IPS-NIHi7 (cell line): ENCODE measurements around the gene SMURF1.

Experiments
- DNase-seq: peaks from one replicate; pipeline ENCODE4 v3.0.0; 2012; ENCODE audit warnings: mixed read lengths; ENCODE audit errors: extremely low spot score

Gene SMURF1

DNA sequence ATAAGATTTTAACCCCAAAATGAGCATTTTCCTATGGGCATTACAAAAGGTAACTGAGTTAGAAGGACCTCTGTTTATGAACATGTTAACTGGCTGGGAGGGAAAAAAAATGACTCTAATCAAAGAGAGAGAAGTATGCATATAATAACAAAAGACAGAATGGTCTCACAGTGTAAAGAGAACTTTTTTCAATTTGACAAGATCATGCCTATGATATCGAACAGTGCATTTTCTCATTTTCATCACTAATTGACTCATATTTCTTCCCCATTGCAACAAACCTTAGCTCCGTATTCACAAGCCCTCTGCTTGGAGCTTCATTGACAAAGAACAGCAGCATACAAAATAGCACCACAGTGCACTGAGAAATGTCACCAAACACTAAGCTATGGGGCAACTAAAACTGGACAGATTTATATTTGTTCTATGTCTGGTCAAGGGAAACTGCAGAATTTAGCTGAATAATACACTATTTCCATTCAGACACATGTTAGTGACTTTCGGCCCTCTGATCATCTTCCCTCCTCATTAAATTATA is 45.6 kb downstream of the SMURF1 start:
- no peak for DNase-seq

DNA sequence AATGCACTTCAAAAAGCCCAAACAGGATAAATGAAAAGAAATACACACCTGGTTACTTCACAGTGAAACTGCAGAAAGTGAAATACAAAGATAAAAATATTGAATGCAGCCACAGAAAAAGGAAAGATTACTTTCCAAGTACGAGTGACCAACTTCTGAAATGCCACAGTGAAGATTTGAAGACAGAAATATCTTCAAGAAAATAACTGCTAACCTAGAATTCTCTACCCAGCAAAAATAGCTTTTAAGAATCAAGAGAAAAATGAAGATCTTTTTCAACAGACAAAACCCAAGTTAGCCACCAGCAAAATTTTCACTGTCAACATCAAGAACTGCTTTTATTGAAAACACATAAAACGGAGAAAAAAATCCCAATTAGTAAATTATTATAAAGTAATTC is 46.2 kb downstream of the SMURF1 start:
- no peak for DNase-seq

DNA sequence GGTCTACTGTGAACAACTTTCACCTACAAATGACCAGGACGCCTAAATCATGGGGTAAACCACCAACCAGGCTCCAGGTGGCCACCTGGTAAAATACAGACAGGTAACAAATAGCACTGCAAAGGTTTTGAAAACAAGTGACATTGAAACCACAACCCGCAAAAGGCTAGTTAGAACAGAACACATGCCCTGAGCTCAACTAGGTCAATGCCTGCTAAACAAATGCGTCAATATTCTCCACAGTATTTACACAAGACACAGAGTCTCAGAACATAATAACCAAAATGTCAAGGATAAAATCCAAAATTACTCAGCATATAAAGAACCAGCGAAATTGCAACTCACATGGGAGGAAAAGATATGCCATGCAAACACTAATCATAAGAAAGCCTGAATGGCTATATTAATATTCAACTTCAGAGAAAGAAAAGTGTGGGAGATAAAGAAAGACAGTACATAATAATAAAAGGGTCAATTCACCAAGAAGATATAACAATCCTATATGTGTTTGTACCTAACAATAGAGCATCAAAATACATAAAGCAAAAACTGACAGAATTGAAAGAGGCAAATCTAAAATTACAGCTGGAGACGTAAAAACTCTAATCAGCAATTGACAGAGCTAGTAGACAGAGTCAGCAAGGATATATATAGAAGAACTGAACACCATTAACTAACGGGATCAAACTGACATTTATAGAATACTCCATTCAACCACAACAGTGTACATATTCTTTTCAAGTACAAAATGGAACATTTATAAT is 47.6 kb downstream of the SMURF1 start:
- DNase-seq = no peak

DNA sequence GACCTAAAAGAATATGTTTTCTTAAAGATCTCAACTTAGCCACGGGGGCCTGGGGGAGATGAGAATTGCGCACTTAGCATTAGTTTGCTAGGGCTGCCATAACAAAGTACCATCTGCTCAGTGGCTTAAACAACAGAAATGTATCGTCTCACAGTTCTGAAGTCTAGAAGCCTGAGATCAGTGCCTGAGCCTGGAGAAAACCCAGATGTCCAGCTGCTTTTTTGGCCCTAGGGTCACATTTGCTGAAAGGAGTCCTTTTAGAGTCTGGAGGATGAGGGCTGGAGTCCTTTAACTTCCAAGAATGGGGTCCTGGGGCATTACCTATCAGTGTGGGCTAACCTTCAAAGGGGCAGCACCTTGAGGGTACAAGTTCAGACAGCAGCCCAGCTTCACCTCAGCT is 48.2 kb downstream of the SMURF1 start:
- DNase-seq = no peak

DNA sequence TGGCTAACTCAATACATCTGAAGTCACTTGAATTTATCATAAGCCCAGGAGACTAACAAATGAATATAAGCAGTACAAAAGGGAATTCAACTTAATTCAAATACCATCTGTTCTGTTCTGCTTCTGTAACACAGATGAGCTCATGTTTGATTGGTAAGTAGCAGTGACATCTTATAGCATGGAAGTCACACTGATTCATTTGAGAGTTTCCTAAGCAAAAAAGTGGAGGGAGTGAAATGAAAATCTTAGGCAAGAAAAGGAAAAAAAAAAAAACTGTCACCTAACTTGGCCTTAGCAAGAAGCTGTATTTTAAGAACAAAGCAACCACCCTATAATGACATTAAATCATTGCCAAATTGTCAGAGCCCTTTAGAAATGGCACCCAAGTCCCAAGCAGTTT is 49.5 kb downstream of the SMURF1 start:
- DNase-seq = no peak

DNA sequence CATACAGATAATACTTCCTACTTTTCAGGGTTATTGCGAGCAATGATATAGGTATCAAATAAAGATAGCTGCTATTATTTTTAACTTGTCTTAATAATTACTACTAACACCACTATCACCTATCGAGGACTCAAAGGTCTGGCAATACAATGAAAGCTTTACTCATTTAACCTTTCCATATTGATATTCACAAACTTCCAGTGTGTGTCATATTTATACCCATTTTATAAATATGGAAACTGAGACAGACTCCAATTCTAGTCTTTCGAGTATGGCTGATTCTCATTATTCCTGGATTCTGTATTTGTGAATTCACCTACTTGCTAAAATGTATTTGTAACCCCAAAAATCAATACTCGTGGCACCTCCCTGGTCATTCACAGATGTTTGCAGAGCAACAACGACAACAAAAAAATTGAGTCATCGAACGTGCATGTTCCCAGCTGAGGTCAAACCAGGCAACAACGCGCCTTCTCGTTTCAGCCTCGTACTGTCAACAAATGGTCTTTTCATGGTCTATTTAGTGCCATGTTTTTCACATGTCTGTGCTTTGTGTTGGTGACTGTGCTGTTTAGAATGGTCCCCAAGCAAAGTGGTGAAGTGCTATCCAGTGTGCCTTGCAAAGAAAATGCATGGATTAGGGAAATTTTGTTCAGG is 51.7 kb downstream of the SMURF1 start:
- no peak for DNase-seq

DNA sequence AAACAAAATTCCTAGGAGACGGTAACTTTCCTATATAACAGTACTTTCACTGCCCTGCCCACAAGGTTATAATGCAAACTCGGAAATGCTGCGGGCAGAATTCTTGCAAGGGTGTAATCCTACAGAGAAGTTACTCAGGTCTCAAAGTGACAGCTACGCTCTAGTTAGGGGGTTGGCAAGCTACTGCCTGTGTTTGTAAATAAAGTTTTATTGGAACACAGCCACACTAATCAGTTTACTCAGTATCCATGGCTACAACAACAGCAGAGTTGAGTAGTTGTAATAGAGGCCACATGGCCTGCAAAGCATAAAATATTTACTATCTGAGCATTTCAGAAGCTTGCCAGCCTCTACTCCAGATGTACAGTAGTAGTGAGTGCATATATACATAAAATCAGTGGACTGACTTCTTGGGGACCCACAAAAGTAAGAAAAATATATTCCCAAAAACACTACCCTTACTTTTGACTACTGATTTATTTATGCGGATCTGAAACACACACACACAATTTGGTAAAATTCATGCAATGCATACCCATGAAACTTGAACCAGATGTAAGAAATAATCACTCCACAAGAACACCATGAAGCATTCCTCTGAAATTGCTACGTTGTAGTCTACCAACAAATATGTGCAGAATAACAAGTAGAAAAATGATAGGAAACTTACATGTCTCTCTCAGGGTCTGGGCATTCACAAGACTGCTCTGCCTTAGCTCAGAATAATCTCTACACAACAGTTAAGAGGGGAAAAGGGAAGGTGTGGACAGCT is 53.0 kb downstream of the SMURF1 start:
- no peak for DNase-seq

DNA sequence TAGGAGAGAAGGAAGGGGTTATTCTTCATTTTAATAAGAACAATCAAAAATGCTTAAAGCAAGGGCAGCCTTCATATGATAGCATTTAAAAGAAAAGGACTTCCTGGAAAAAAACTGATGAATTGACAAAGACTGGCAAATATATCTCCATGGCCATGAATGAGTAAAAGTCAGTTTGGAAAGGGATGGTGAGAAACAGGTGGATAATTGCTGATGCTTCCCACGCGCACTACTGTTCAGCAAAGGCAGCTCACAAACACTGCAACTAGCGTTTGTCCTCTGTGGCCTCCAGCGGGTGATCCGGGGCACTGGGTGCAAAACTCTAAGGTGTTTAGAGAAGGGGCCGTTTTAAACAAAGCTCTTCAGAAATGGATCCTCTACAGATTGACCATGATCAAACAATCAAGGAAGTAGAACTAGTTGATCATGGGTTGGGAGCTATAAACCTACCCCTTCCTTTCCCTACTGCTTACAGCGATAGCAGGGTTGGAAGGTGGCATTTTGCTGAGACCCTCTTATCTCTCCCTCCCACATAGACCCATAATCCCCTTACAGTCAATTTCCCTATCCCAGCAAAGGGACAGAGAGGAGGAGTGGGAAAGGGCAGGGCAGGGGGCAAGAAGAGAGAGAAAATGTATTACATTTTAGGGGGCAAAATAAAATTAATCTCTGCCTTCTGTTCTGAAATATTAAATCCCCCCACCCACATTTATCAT is 53.8 kb downstream of the SMURF1 start:
- no peak for DNase-seq

DNA sequence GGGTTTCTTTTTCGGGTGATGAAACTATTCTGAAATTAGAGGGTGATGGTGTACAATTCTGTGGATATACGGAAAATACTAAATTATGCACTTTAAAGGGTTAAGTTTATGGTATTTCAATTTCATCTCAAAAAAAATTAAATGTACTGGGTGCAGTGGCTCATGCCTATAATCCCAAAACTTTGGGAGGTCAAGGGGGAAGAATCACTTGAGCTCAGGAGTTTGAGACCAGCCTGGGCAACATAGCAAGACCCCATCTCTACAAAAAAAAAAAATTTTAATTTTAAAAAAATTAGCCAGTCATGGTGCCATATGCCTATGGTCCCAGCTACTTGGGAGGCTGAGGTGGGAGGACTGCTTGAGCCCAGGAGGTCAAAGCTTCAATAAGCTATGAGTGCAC is 57.0 kb downstream of the SMURF1 start:
- no peak for DNase-seq

DNA sequence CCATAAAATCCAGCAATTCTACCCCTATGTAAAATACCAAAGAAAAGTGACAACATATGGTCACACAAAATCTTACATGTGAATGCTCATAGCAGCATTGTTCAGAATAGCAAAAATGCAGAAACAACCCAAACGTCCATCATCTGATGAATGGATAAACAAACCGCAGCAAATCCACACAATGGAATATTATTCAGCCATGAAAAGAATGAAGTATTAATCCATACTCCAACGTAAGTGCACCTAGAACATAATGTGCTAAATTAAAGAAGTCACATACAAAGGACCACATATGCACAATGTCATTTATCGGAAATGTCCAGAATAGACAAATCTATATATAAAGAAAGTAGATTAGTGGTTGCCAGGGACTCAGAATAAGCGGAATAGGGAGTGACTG is 57.4 kb downstream of the SMURF1 start:
- DNase-seq = no peak

DNA sequence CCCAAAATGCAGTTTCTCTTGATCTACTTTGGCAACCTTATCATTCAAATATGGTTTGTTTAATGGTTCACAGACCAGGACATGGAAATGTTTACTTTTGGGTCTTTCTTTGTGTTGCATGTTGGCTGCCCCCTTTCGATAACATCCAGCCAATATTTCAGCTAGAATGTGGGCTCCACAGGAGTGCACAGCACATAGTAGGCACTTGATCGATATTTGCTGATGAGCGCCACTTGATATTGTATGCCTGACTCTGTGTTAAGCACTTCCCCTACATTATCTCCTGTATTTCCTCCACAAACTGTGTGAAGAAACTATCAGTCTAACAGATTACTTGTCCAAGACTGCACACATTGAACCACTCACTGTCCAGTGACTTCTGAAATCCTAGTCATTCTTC is 60.2 kb downstream of the SMURF1 start:
- no peak for DNase-seq

DNA sequence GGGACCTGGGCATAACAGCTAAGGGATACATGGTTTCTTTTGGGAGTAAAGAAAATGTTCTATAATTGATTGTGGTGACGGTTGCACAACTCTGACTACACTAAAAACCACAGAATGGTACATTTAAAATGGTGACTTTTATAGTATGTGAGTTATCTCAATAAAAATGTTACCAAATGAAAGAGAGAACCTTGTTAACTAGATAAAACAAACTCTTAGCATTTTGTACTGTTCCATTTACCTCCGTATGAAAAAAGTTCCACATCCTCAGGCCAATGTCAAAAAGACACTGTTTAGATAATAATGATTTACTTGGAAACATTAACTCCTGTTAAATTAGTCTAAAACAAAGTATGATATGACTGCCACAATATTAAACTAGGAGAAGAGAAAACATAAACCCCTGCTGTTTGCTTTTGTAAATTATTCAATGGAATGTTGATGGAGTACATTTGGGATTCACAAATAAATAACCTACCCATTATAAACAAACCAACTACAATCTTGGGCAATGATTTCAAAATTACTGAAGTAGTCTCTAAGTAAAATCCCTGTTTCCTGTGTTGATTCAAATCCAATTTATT is 60.7 kb downstream of the SMURF1 start:
- DNase-seq = no peak

DNA sequence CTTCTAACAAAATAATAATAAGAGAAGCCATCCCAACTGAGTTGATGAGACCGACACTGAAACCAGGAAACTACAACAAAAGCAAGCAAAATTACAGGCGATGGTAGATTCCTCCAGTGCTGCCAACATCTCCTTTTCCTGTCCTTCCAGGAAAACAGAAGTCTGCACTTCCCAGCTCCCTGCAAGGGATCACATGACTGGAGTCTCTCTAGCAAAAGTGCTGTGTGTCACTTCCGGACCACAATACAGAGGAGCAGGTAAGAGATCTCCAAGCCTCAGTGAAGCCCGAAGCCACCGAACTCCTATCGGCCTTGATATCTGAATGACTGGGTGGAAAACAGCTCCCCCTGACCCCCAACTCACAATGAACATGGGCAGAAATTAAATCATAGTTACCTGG is 63.2 kb downstream of the SMURF1 start:
- no peak for DNase-seq

DNA sequence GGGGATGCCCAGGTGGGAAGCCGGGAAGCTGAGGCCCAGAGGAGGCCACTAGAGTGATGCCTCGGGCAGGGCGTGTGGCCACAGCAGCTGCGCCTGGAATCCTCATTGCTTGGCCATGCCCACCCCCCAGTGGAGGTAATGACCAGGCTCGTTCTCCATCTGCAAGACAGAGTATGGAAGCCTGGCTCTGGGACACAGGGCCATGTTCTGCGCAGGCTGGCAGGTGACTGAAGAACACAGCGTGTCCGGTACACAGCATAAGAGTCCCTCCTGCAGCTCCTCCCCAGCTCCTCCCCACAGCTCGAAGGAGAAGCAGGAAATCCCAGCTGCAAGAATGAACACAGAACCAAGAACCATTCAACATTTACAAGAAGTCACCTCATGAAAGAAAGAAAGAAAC is 64.8 kb downstream of the SMURF1 start:
- DNase-seq = no peak

DNA sequence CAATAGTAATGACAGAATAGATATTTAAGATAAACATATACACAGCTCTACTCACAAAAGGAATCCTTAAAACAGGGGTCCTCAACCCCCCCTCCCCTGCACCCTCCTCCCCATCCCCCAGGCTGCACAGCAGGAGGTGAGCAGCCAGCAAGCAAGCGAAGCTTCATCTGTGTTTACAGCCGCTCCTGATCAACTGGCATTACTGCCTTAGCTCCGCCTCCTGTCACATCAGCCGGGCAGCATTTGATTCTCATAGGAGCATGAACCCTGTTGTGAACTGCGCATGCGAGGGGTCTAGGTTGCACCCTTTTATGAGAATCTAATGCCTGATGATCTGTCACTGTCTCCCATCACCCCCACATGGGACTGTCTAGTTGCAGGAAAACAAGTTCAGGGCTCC is 65.5 kb downstream of the SMURF1 start:
- no peak for DNase-seq

DNA sequence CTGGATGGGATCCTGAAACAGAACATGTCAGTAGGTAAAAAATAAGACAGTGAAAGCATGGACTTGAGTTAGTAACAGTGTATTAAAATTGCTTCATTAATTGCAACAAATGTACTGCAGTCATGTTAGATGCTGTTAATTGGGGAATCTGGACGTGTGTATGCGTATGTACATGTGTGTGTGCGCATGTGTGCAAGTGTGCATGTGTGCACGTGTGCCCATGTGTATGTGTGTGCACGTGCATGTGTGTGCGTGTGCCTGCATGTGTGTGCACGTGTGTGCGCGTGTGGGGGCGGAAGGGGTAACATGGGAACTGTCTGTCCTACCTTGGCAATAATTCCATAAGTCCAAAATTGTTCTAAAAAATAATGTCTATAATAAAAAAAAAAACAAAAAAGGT is 67.3 kb downstream of the SMURF1 start:
- DNase-seq = no peak

DNA sequence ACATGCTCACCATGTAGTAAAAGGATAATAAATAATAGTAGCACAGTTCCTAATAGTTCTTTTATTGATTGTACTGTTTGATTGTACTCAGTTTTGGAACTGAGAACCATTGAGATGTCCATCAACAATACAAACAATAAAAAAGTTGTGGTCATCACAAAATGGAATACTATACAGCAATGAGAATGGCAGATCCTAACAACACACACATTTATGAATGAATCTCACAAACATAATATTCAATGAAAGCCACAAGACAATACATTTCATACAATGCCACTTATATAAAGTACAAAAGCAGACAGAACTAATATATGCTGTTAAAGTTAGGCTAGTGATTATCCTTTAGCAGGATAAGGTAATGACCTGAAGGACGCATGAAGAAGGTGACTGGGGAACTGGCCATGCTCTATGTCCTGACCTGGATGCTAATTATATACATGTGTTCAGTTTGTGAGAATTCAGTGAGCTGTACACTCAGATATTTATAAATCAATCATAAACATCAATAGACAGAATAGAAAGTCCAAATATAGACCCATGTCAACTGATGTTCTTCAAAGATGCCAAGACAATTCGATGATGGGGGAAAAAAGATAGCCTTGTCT is 70.0 kb downstream of the SMURF1 start:
- no peak for DNase-seq

DNA sequence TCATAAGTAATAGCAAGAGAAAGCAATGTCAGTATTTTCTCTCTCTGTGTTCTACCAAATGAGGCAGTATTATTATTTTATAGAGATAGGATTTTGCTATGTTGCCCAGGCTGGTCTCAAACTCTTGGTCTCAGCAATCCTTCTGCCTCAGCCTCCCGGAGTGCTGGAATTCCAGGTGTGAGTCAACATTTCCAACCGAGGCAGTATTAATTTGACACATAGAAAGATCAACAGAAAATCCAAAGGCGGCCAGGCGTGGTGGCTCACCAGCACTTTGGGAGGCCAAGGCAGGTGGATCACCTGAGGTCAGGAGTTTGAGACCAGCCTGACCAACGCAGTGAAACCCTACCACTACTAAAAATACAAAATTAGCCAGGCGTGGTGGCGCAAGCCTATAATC is 71.8 kb downstream of the SMURF1 start:
- no peak for DNase-seq

DNA sequence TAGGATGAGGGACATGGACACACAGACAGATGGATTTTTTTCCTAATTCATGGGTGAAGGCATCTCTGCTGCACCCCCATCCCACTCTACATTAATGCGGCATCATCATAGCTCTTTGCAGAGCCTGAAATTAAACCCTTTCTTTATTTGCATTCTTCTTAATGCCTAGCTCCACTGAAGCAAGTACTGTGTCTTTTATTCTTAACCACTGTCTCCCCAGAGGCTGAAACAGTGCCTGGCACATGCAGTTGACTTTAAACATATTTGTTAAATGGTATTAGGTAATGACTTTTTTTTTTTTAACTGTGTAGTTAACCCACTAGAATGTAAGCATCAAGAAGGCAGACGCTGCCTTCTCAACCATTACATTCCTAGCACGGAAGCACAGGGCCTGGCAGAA is 73.5 kb downstream of the SMURF1 start:
- no peak for DNase-seq

DNA sequence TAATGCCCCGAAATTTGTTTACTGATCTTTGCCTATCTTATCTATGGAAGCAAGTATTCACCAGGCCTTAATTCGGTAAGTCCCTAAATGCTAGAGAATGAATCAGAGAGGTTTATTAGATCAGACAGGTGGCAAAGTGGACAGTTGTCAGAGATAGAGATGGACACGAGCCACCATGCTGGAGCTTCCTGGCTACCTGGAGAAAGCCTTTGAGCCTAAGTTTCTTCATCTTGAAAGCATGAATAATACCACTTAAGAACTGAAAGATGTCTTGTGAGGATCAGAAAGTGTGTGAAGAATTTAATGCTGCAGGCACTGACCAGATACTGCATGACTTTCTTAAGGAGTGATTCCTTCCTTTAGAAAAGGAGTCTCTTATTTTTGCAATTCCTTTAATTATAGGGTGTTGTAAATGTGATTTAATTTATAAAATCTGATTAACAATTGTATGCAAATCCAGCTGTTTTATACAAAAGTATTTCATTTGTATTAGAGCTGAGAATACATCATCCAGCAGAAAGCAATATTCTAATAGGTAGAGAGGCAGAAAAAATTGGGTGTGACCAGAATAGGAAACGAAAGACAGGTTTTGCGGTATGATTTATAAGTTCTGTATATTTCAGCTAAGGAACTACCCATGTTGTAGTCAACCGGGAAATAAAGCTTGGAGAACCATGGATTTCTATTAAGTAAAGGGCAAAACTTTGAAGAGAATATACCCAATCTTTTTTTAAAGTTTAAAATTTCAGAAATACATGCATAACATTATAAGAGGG is 82.7 kb downstream of the SMURF1 start:
- no peak for DNase-seq
